Hepatocyte (in vitro differentiated cells): ENCODE results near the gene TUBB2A.

Source experiments
- EZH2 ChIP-seq: fragments of 200-600 bp; sonication (generic); IDR thresholded peaks from 2 replicates; pipeline ENCODE4 v1.6.1; 2016; ENCODE audit warnings: antibody characterized with exemption, mild to moderate bottlenecking, borderline replicate concordance
- EZH2phosphoT487 ChIP-seq: fragments of 200-600 bp; sonication (generic); IDR thresholded peaks from one replicate; pipeline ENCODE4 v1.6.1; 2018; ENCODE audit warnings: antibody characterized with exemption, mild to moderate bottlenecking, low read depth, moderate library complexity; ENCODE audit not compliant: unreplicated experiment, severe bottlenecking
- TF ChIP-seq, protein P1 (sequence below): fragments of 200-600 bp; sonication (generic); IDR thresholded peaks from 2 replicates; pipeline ENCODE4 v1.5.1; 2016; ENCODE audit warnings: antibody characterized with exemption, mild to moderate bottlenecking; ENCODE audit not compliant: poor library complexity

GRCh38 chr6:3204921-3205320 is 47.6 kb upstream of the TUBB2A start:
- TF ChIP-seq, protein P1, sequence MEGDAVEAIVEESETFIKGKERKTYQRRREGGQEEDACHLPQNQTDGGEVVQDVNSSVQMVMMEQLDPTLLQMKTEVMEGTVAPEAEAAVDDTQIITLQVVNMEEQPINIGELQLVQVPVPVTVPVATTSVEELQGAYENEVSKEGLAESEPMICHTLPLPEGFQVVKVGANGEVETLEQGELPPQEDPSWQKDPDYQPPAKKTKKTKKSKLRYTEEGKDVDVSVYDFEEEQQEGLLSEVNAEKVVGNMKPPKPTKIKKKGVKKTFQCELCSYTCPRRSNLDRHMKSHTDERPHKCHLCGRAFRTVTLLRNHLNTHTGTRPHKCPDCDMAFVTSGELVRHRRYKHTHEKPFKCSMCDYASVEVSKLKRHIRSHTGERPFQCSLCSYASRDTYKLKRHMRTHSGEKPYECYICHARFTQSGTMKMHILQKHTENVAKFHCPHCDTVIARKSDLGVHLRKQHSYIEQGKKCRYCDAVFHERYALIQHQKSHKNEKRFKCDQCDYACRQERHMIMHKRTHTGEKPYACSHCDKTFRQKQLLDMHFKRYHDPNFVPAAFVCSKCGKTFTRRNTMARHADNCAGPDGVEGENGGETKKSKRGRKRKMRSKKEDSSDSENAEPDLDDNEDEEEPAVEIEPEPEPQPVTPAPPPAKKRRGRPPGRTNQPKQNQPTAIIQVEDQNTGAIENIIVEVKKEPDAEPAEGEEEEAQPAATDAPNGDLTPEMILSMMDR = no peak
- no peak for TF ChIP-seq EZH2
- TF ChIP-seq EZH2phosphoT487 = no peak
